GM18526 (cell line): ENCODE measurements around the gene RHO.

Experiments
- POLR2A ChIP-seq: IDR thresholded peaks from 3 replicates; pipeline ENCODE4 v1.6.1; 2011; ENCODE audit not compliant: insufficient read length; ENCODE audit errors: extremely low read depth

RHO gene

GRCh38 chr3:129556890-129557547, 28.6 kb downstream of the RHO start:
- TF ChIP-seq POLR2A, result no peak

GRCh38 chr3:129557548-129557894, 29.1 kb downstream of the RHO start:
- no peak for TF ChIP-seq POLR2A

- no peak for TF ChIP-seq POLR2A
Measured at GRCh38 chr3:129558081-129558771, 29.8 kb downstream of the RHO start.

- no peak for TF ChIP-seq POLR2A
Measured at GRCh38 chr3:129558772-129559564, 30.5 kb downstream of the RHO start.

- TF ChIP-seq POLR2A, result no peak
Measured at GRCh38 chr3:129559565-129560079, 31.2 kb downstream of the RHO start.

- TF ChIP-seq POLR2A, result no peak
Measured at GRCh38 chr3:129560269-129560787, 31.9 kb downstream of the RHO start.

- no peak for TF ChIP-seq POLR2A
Measured at GRCh38 chr3:129560911-129561594, 32.6 kb downstream of the RHO start.

GRCh38 chr3:129561619-129562248, 33.3 kb downstream of the RHO start:
- no peak for TF ChIP-seq POLR2A

- no peak for TF ChIP-seq POLR2A
Measured at GRCh38 chr3:129562803-129563202, 34.4 kb downstream of the RHO start.

GRCh38 chr3:129563332-129563731, 34.9 kb downstream of the RHO start:
- TF ChIP-seq POLR2A, result no peak

- no peak for TF ChIP-seq POLR2A
Measured at GRCh38 chr3:129563850-129564535, 35.6 kb downstream of the RHO start.

GRCh38 chr3:129564981-129565644, 36.7 kb downstream of the RHO start:
- TF ChIP-seq POLR2A, result no peak

- TF ChIP-seq POLR2A, result no peak
Measured at GRCh38 chr3:129565902-129566301, 37.5 kb downstream of the RHO start.

GRCh38 chr3:129567176-129567705, 38.8 kb downstream of the RHO start:
- no peak for TF ChIP-seq POLR2A

- TF ChIP-seq POLR2A, result no peak
Measured at GRCh38 chr3:129567939-129568338, 39.5 kb downstream of the RHO start.
